Parathyroid adenoma (tissue), 2 donors: Measurements from ENCODE around the gene CYTH2.

Experiments
- H2AFZ ChIP-seq: fragments of 300-600 bp; sonication (generic); one replicate; pipeline ENCODE4 v1.7.0; 2017; ENCODE audit warnings: antibody characterized with exemption, mild to moderate bottlenecking
- H3K27ac ChIP-seq: fragments of 300-600 bp; sonication (generic); one replicate; pipeline ENCODE4 v1.7.0; 2017
- H3K27me3 ChIP-seq: fragments of 300-600 bp; sonication (generic); one replicate; pipeline ENCODE4 v1.7.0; 2017; ENCODE audit warnings: low read length; ENCODE audit not compliant: control insufficient read depth, insufficient read depth
- H3K36me3 ChIP-seq: fragments of 300-600 bp; sonication (generic); one replicate; pipeline ENCODE4 v1.7.0; 2017; ENCODE audit warnings: low read length; ENCODE audit not compliant: control insufficient read depth, insufficient read depth
- H3K4me1 ChIP-seq: fragments of 300-600 bp; sonication (generic); one replicate; pipeline ENCODE4 v1.7.0; 2017; ENCODE audit warnings: control low read depth
- H3K4me2 ChIP-seq: fragments of 300-600 bp; sonication (generic); one replicate; pipeline ENCODE4 v1.7.0; 2017; ENCODE audit warnings: low read length
- H3K4me3 ChIP-seq: fragments of 300-600 bp; sonication (generic); one replicate; pipeline ENCODE4 v1.7.0; 2017; ENCODE audit warnings: low read depth, low read length
- H3K79me2 ChIP-seq: fragments of 300-600 bp; sonication (generic); one replicate; pipeline ENCODE4 v1.7.0; 2017; ENCODE audit warnings: control low read depth
- H3K9ac ChIP-seq: fragments of 300-600 bp; sonication (generic); one replicate; pipeline ENCODE4 v1.7.0; 2017; ENCODE audit warnings: mild to moderate bottlenecking
- H3K9me3 ChIP-seq: fragments of 300-600 bp; sonication (generic); one replicate; pipeline ENCODE4 v1.7.0; 2017; ENCODE audit warnings: low read length; ENCODE audit not compliant: control insufficient read depth
- CTCF ChIP-seq: fragments of 300-600 bp; sonication (generic); IDR thresholded peaks from one replicate; pipeline ENCODE4 v1.7.0; 2017; ENCODE audit warnings: antibody characterized with exemption, mild to moderate bottlenecking
- donor health status: primary hyperparathyroidism.

CYTH2 gene

GRCh38 chr19:48455908-48456562, 13.1 kb upstream of the CYTH2 start:
- Histone ChIP-seq H2AFZ (no peak overlapping the region), H3K4me1 (no peaks in the 10 kb centered on the region), H3K79me2 (no peaks in the 10 kb centered on the region), H3K27me3 (no peaks in the 10 kb centered on the region), H3K4me2 (no peak overlapping the region), H3K4me3 (no peak overlapping the region), H3K9me3 (no peaks in the 10 kb centered on the region), H3K27ac (no peak overlapping the region), H3K9ac (no peak overlapping the region), H3K36me3 (no peaks in the 10 kb centered on the region)
- TF ChIP-seq CTCF = no peak

- H3K79me2 ChIP-seq = no peaks in the 10 kb centered on the region
- no peaks in the 10 kb centered on the region for H3K9me3 ChIP-seq
- H3K4me2 ChIP-seq = no peak overlapping the region
- H3K4me1 ChIP-seq = no peaks in the 10 kb centered on the region
- H3K36me3 ChIP-seq = no peaks in the 10 kb centered on the region
- H3K4me3 ChIP-seq = no peak overlapping the region
- no peak overlapping the region for H3K27ac ChIP-seq
- TF ChIP-seq CTCF = no peak
- H3K9ac ChIP-seq = no peak overlapping the region
- no peak overlapping the region for H2AFZ ChIP-seq
- H3K27me3 ChIP-seq = no peaks in the 10 kb centered on the region
Measured at GRCh38 chr19:48456864-48457263, 12.3 kb upstream of the CYTH2 start.

- Histone ChIP-seq H3K9ac (no peak overlapping the region), H2AFZ (no peak overlapping the region), H3K36me3 (no peaks in the 10 kb centered on the region), H3K9me3 (no peaks in the 10 kb centered on the region), H3K27me3 (no peaks in the 10 kb centered on the region), H3K79me2 (no peaks in the 10 kb centered on the region), H3K27ac (no peak overlapping the region), H3K4me3 (no peak overlapping the region), H3K4me1 (no peaks in the 10 kb centered on the region), H3K4me2 (no peak overlapping the region)
- TF ChIP-seq CTCF = no peak
Measured at GRCh38 chr19:48458016-48458415, 11.2 kb upstream of the CYTH2 start.

- Histone ChIP-seq H3K4me2 (no peak overlapping the region), H2AFZ (no peak overlapping the region)
Measured at GRCh38 chr19:48461651-48461981, 7.6 kb upstream of the CYTH2 start.

More at GRCh38 chr19:48461651-48461981, 7.6 kb upstream of the CYTH2 start:
- Histone ChIP-seq H3K27ac (no peak overlapping the region), H3K9me3 (no peaks in the 10 kb centered on the region), H3K27me3 (no peaks in the 10 kb centered on the region), H3K36me3 (no peaks in the 10 kb centered on the region), H3K4me1 (no peaks in the 10 kb centered on the region), H3K79me2 (no peaks in the 10 kb centered on the region), H3K9ac (no peak overlapping the region), H3K4me3 (no peak overlapping the region)
- no peak for TF ChIP-seq CTCF
